OCI-LY7 (cell line): ENCODE results near the gene MPDZ.

Experiments
- CTCF ChIP-seq: fragments of 200-600 bp; sonication (generic); conservative IDR thresholded peaks from 2 replicates; pipeline ENCODE4 v1.5.1; 2014; ENCODE audit warnings: mild to moderate bottlenecking, antibody characterized with exemption, low read length, moderate library complexity, mixed read lengths
- EZH2phosphoT487 ChIP-seq: fragments of 200-600 bp; sonication (generic); IDR thresholded peaks from 2 replicates; pipeline ENCODE4 v1.6.1; 2018; ENCODE audit warnings: low read depth, borderline replicate concordance, mild to moderate bottlenecking, mixed run types, antibody characterized with exemption, low read length, moderate library complexity, mixed read lengths

DNA sequence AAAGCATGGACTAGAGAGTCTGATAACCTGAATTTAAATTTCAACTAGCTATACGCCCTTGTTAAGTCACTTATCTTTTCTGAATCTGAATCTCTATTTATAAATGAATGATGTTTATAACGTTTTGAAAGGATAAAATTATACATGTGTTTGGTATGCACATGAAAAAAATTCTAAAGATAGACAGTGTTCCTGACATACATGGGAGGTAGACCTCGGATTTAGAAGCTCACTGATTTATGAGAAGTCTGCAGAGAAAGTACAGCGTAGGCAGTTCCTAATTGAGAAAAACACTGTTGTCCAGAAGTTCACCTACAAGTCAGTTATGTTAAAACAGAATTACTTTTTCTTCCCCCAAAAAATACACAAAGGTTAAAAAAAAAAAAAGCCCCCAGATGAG is 26.6 kb downstream of the MPDZ start:
- TF ChIP-seq CTCF (no peak), EZH2phosphoT487 (no peak)
